OCI-LY7 (cell line): ENCODE results near the gene ADAMTSL2. TPM values are rescaled to one million over a fixed set of nuclear protein-coding genes. Genes with fewer than 3 reads are reported as not detected.

Experiments
- BruUV-seq: library from RNA; stranded (reverse); fragments of 400-500 nt; replicated peaks from 2 replicates; lab custom pipeline; 2021; lab: Mats Ljungman, UMichigan
- CTCF ChIA-PET: fragments of 300-600 bp; sonication (Branson Sonifier 250); formaldehyde crosslinking; loops from one replicate; lab custom pipeline; 2022; ENCODE audit warnings: antibody characterized with exemption; ENCODE audit not compliant: unreplicated experiment; lab: Charles Lee
- POLR2A ChIA-PET: fragments of 300-600 bp; sonication (Branson Sonifier 250); formaldehyde crosslinking; loops from one replicate; lab custom pipeline; 2022; ENCODE audit warnings: antibody characterized with exemption; lab: Charles Lee
- DNase-seq: peaks from one replicate; pipeline ENCODE4 v3.0.0-alpha.2; 2015; ENCODE audit warnings: low spot score
- H2AFZ ChIP-seq: fragments of 200-600 bp; sonication (generic), shearing (Covaris generic); 2 replicates; pipeline ENCODE4 v1.6.1; 2014; ENCODE audit warnings: mild to moderate bottlenecking, antibody characterized with exemption, low read length, moderate library complexity
- H3K27ac ChIP-seq: fragments of 200-600 bp; sonication (generic); 2 replicates; pipeline ENCODE4 v1.5.1; 2014; ENCODE audit warnings: mixed run types, low read depth, mild to moderate bottlenecking, moderate library complexity, low read length, inconsistent platforms; ENCODE audit not compliant: poor library complexity, severe bottlenecking
- H3K36me3 ChIP-seq: fragments of 200-600 bp; sonication (generic); 2 replicates; pipeline ENCODE4 v1.6.1; 2014; ENCODE audit warnings: mild to moderate bottlenecking, antibody characterized with exemption, low read length, moderate library complexity, mixed read lengths; ENCODE audit not compliant: insufficient read depth
- H3K4me1 ChIP-seq: fragments of 200-600 bp; sonication (generic); 2 replicates; pipeline ENCODE4 v1.5.1; 2014; ENCODE audit warnings: mild to moderate bottlenecking, low read length; ENCODE audit not compliant: insufficient read depth, poor library complexity, severe bottlenecking
- H3K4me2 ChIP-seq: fragments of 200-600 bp; sonication (generic); 2 replicates; pipeline ENCODE4 v1.6.1; 2014; ENCODE audit warnings: mild to moderate bottlenecking, low read length
- H3K4me3 ChIP-seq: fragments of 200-600 bp; sonication (generic); 2 replicates; pipeline ENCODE4 v1.5.1; 2014; ENCODE audit warnings: mild to moderate bottlenecking, low read depth, low read length; ENCODE audit not compliant: poor library complexity, severe bottlenecking
- H3K79me2 ChIP-seq: fragments of 200-600 bp; sonication (generic); 2 replicates; pipeline ENCODE4 v1.6.1; 2016; ENCODE audit warnings: low read depth, mild to moderate bottlenecking, low read length, moderate library complexity, mixed read lengths; ENCODE audit not compliant: insufficient read depth
- H3K9me2 ChIP-seq: fragments of 200-600 bp; sonication (generic); 2 replicates; pipeline ENCODE4 v1.6.1; 2016; ENCODE audit warnings: mild to moderate bottlenecking, low read length, mixed read lengths; ENCODE audit not compliant: insufficient read depth
- H3K9me3 ChIP-seq: fragments of 200-600 bp; sonication (generic); 2 replicates; pipeline ENCODE4 v1.6.1; 2014; ENCODE audit warnings: mild to moderate bottlenecking, mixed run types, low read length, mixed read lengths
- H4K20me1 ChIP-seq: fragments of 200-600 bp; sonication (generic); 2 replicates; pipeline ENCODE4 v1.6.1; 2014; ENCODE audit warnings: mild to moderate bottlenecking, antibody characterized with exemption, low read length, moderate library complexity, mixed read lengths; ENCODE audit not compliant: insufficient read depth
- CTCF ChIP-seq: fragments of 200-600 bp; sonication (generic); conservative IDR thresholded peaks from 2 replicates; pipeline ENCODE4 v1.5.1; 2014; ENCODE audit warnings: mild to moderate bottlenecking, antibody characterized with exemption, low read length, moderate library complexity, mixed read lengths
- EZH2phosphoT487 ChIP-seq: fragments of 200-600 bp; sonication (generic); IDR thresholded peaks from 2 replicates; pipeline ENCODE4 v1.6.1; 2018; ENCODE audit warnings: low read depth, borderline replicate concordance, mild to moderate bottlenecking, mixed run types, antibody characterized with exemption, low read length, moderate library complexity, mixed read lengths
- intact Hi-C: fragments of 100-400 bp; cut with micrococcal nuclease; formaldehyde crosslinking; loops from one replicate; pipeline ENCODE4 v1.10.0; 2022; ENCODE audit not compliant: unreplicated experiment
- total RNA-seq, 2 experiments: library from RNA; depleted of rRNA in 1 of 2; stranded (reverse); fragments of >200 nt in 1 of 2; shearing (Covaris generic) in 1 of 2; gene quantifications; 2 replicates each; pipeline ENCODE4 v1.2.3, GENCODE V29; 2014 to 2022

ADAMTSL2 gene
- total RNA-seq, 2 experiments from 2014 or later, result 0.88 TPM; not detected in 1

DNA sequence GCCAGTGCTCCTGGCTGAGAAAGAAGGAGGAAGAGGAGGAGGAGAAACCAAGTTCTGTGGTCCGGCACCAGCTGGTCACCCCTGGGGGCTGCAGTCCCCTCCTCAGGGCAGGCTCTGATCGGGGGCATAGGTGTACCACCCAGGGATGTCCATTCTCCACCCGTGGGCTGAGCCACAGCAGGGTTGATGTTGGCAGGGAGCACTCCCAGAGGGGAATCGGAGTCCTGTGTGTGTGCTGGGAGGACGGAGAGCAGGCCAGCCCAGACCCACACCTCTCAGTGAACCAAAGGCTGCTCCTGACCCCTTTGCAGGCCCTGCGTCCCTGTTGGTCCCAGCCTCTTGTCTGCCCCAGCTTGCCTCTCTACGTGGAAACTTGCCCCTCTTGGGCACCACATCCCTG is 4.6 kb upstream of the ADAMTSL2 start:
- TF ChIP-seq CTCF (no peak), EZH2phosphoT487 (no peak)
- no peaks in the 10 kb centered on the region for H3K36me3 ChIP-seq
- peaks cover 19% of the 10 kb centered on the region for H3K4me1 ChIP-seq
- BruUV-seq, result no TSS peak
- no peaks in the 10 kb centered on the region for H3K9me2 ChIP-seq
- no peak overlapping the region for H3K4me3 ChIP-seq
- H3K9me3 ChIP-seq, result no peaks in the 10 kb centered on the region
- DNase-seq, result no peak
- no peaks in the 10 kb centered on the region for H3K79me2 ChIP-seq
- ChIA-PET CTCF (no interaction called here), POLR2A (no interaction called here)
- intact Hi-C loops, result loop anchor here (5.0 kb wide), 1 partner anchor 57 kb away; no protein-coding TSS in a partner anchor
- H3K27ac ChIP-seq, result no peak overlapping the region
- no peak overlapping the region for H2AFZ ChIP-seq
- H3K4me2 ChIP-seq, result no peak overlapping the region
- no peaks in the 10 kb centered on the region for H4K20me1 ChIP-seq

- no TSS peak for BruUV-seq
- DNase-seq, result no peak
- H3K36me3 ChIP-seq, result no peaks in the 10 kb centered on the region
These were observed 3.2 kb upstream of the ADAMTSL2 start for GRCh38 chr9:133531293-133531692.

More at GRCh38 chr9:133531293-133531692, 3.2 kb upstream of the ADAMTSL2 start:
- H3K79me2 ChIP-seq, result no peaks in the 10 kb centered on the region
- ChIA-PET POLR2A (no interaction called here), CTCF (no interaction called here)
- no peak overlapping the region for H2AFZ ChIP-seq
- no peaks in the 10 kb centered on the region for H3K9me2 ChIP-seq
- no peak for TF ChIP-seq CTCF
- no peak for TF ChIP-seq EZH2phosphoT487
- no peak overlapping the region for H3K4me2 ChIP-seq
- H3K4me1 ChIP-seq, result peaks cover 19% of the 10 kb centered on the region
- no peaks in the 10 kb centered on the region for H3K9me3 ChIP-seq
- H4K20me1 ChIP-seq, result no peaks in the 10 kb centered on the region
- no peak overlapping the region for H3K4me3 ChIP-seq
- intact Hi-C loops, result loop anchor here (5.0 kb wide), 1 partner anchor 56 kb away; no protein-coding TSS in a partner anchor
- no peak overlapping the region for H3K27ac ChIP-seq
